ENCODE data around the gene APOC4. TPM values are rescaled to one million over a fixed set of nuclear protein-coding genes. Genes with fewer than 3 reads are reported as not detected.

Gene APOC4
- total RNA-seq, 1 experiment from 2014 or later = not detected

- TF ChIP-seq AR (CRISPR knock-in tag; IDR thresholded peaks at IDR 0.05) (no peak), MAX (CRISPR knock-in tag; IDR thresholded peaks at IDR 0.05) (no peak), ZNF263 (CRISPR knock-in tag; IDR thresholded peaks at IDR 0.05; ENCODE audit: low read depth) (no peak), E2F5 (CRISPR knock-in tag; IDR thresholded peaks at IDR 0.05) (no peak), ELF4 (CRISPR knock-in tag; IDR thresholded peaks at IDR 0.05; ENCODE audit: low read depth) (no peak)
- TF ChIP-seq, protein P1, sequence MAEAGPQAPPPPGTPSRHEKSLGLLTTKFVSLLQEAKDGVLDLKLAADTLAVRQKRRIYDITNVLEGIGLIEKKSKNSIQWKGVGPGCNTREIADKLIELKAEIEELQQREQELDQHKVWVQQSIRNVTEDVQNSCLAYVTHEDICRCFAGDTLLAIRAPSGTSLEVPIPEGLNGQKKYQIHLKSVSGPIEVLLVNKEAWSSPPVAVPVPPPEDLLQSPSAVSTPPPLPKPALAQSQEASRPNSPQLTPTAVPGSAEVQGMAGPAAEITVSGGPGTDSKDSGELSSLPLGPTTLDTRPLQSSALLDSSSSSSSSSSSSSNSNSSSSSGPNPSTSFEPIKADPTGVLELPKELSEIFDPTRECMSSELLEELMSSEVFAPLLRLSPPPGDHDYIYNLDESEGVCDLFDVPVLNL (CRISPR knock-in tag; IDR thresholded peaks at IDR 0.05; ENCODE audit: borderline replicate concordance, low read depth) = no peak
These were observed 19.1 kb downstream of the APOC4 start (continued) for GRCh38 chr19:44960906-44961728.

DNA sequence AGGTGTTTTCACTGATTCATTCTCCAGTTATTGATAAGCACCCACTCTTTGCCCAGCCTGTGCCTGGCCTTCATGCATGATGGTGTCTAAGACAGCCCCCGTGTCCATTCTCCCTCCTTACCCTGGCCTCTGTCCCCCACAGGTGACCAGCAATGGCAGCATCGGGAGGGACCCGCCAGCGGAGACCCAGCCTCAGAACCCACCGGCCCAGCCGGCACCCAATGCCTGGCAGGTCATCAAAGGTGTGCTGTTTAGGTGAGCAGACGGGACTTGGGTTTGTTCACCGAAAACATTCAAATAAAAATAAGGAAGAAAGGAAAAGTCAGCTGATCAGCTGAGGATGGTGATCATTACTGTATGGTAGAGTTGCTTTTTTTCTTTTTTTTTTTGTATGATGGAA is 19.8 kb downstream of the APOC4 start:
- Mint-ChIP-seq H3K9me3 (no peaks in the 10 kb centered on the region), H3K4me1 (peaks cover 4% of the 10 kb centered on the region; the same call in 1 of the 2 replicates), H3K4me3 (no peak overlapping the region), H3K27ac (no peak overlapping the region), H3K36me3 (peaks cover 27% of the 10 kb centered on the region), H3K27me3 (ENCODE audit: low read depth) (no peaks in the 10 kb centered on the region)
- CTCF ChIA-PET = interaction anchor here (1.1 to 2.3 kb wide), 2 partner anchors 27 to 51 kb away, joined by 4 to 6 read pairs; no protein-coding TSS in a partner anchor
- POLR2A ChIA-PET = no interaction called here
- ATAC-seq (no peak), DNase-seq (ENCODE audit: low spot score) (no peak)
- no peak for TF ChIP-seq CREM (CRISPR knock-in tag; IDR thresholded peaks at IDR 0.05)
- TF ChIP-seq, protein P2, sequence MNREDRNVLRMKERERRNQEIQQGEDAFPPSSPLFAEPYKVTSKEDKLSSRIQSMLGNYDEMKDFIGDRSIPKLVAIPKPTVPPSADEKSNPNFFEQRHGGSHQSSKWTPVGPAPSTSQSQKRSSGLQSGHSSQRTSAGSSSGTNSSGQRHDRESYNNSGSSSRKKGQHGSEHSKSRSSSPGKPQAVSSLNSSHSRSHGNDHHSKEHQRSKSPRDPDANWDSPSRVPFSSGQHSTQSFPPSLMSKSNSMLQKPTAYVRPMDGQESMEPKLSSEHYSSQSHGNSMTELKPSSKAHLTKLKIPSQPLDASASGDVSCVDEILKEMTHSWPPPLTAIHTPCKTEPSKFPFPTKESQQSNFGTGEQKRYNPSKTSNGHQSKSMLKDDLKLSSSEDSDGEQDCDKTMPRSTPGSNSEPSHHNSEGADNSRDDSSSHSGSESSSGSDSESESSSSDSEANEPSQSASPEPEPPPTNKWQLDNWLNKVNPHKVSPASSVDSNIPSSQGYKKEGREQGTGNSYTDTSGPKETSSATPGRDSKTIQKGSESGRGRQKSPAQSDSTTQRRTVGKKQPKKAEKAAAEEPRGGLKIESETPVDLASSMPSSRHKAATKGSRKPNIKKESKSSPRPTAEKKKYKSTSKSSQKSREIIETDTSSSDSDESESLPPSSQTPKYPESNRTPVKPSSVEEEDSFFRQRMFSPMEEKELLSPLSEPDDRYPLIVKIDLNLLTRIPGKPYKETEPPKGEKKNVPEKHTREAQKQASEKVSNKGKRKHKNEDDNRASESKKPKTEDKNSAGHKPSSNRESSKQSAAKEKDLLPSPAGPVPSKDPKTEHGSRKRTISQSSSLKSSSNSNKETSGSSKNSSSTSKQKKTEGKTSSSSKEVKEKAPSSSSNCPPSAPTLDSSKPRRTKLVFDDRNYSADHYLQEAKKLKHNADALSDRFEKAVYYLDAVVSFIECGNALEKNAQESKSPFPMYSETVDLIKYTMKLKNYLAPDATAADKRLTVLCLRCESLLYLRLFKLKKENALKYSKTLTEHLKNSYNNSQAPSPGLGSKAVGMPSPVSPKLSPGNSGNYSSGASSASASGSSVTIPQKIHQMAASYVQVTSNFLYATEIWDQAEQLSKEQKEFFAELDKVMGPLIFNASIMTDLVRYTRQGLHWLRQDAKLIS (CRISPR knock-in tag; IDR thresholded peaks at IDR 0.05; ENCODE audit: borderline replicate concordance) = no peak
- TF ChIP-seq, protein P1 (CRISPR knock-in tag; IDR thresholded peaks at IDR 0.05; ENCODE audit: borderline replicate concordance, low read depth) = no peak
- TF ChIP-seq ZNF317 (CRISPR knock-in tag; IDR thresholded peaks at IDR 0.05; ENCODE audit: borderline replicate concordance, low read depth) = no peak
- no peak for TF ChIP-seq MXD4 (CRISPR knock-in tag; IDR thresholded peaks at IDR 0.05; ENCODE audit: borderline replicate concordance)
- TF ChIP-seq KAT7 (CRISPR knock-in tag; IDR thresholded peaks at IDR 0.05; ENCODE audit: borderline replicate concordance) = no peak
- no peak for TF ChIP-seq TP53 (CRISPR knock-in tag; IDR thresholded peaks at IDR 0.05)
- TF ChIP-seq FOXK1 (CRISPR knock-in tag; IDR thresholded peaks at IDR 0.05) = no peak
- TF ChIP-seq ARID4B (CRISPR knock-in tag; IDR thresholded peaks at IDR 0.05; ENCODE audit: borderline replicate concordance) = no peak
- TF ChIP-seq CBFB (CRISPR knock-in tag; IDR thresholded peaks at IDR 0.05; ENCODE audit: low read depth) = no peak
- TF ChIP-seq HMGXB4 (CRISPR knock-in tag; IDR thresholded peaks at IDR 0.05) = no peak
- no peak for TF ChIP-seq ZNF396 (CRISPR knock-in tag; IDR thresholded peaks at IDR 0.05; ENCODE audit: borderline replicate concordance)
